K562 (cell line): Measurements from ENCODE around the gene ZNF358.

Source experiments
- CEBPB ChIP-seq: fragments of 450-650 bp; IDR thresholded peaks from 2 replicates; pipeline ENCODE4 v1.6.1; 2016; ENCODE audit warnings: missing genetic modification characterization, missing compliant biosample characterization
- DNMT1 ChIP-seq: fragments of 450-650 bp; IDR thresholded peaks from 2 replicates; pipeline ENCODE4 v1.6.1; 2016; ENCODE audit warnings: antibody characterized with exemption, mild to moderate bottlenecking
- MAZ ChIP-seq, 2 experiments: fragments of 450-650 bp in 1 of 2; sonication (generic) in 1 of 2; formaldehyde crosslinking; IDR thresholded peaks in 1 of 2; conservative IDR thresholded peaks in 1 of 2; 2 replicates each; pipeline versions ENCODE4 v1.4.0 to v1.5.0; 2020; ENCODE audit warnings: mild to moderate bottlenecking in 1 of 2, missing genetic modification reagents in 1 of 2
- NEUROD1 ChIP-seq: fragments of 150-350 bp; IDR thresholded peaks from 2 replicates; pipeline ENCODE4 v1.6.1; 2014; ENCODE audit warnings: borderline replicate concordance, low read length, low read depth; ENCODE audit not compliant: partially characterized antibody
- SP2 ChIP-seq: IDR thresholded peaks from 2 replicates; pipeline ENCODE4 v1.6.1; 2011; ENCODE audit warnings: mild to moderate bottlenecking, low read depth, low read length, moderate library complexity; ENCODE audit not compliant: poor library complexity, severe bottlenecking; ENCODE audit errors: extremely low read depth
- SREBF2 ChIP-seq: sonication (generic); formaldehyde crosslinking; IDR thresholded peaks from 2 replicates; pipeline ENCODE4 v1.4.0; 2020; ENCODE audit warnings: mild to moderate bottlenecking, missing genetic modification reagents
- TAF9B ChIP-seq: fragments of 450-650 bp; IDR thresholded peaks from 2 replicates; pipeline ENCODE4 v1.6.1; 2018; ENCODE audit warnings: mild to moderate bottlenecking; ENCODE audit not compliant: partially characterized antibody
- ZFX ChIP-seq: sonication (generic); formaldehyde crosslinking; IDR thresholded peaks from 2 replicates; pipeline ENCODE4 v1.8.0; 2022; ENCODE audit warnings: mild to moderate bottlenecking, missing genetic modification reagents, moderate library complexity
- ZNF133 ChIP-seq: fragments of 250-450 bp; sonication (Bioruptor Pico); IDR thresholded peaks from 2 replicates; pipeline ENCODE4 v1.4.0; 2020; ENCODE audit warnings: mild to moderate bottlenecking
- TF ChIP-seq, protein P1 (sequence below), 3 experiments: IDR thresholded peaks in 2 of 3; conservative IDR thresholded peaks in 1 of 3; 2 replicates each; pipeline ENCODE4 v1.5.1; 2011 to 2012; ENCODE audit warnings: low read length in 3 of 3, mild to moderate bottlenecking in 3 of 3, control low read depth in 2 of 3, improper control_type of control experiment in 1 of 3, inconsistent platforms in 1 of 3, low read depth in 1 of 3, mixed read lengths in 1 of 3, moderate library complexity in 1 of 3; ENCODE audit not compliant: insufficient read depth in 2 of 3
- TF ChIP-seq, protein P2 (sequence below): fragments of 250-450 bp; sonication (Bioruptor Pico); IDR thresholded peaks from 2 replicates; pipeline ENCODE4 v1.4.0; 2020
- TF ChIP-seq, protein P3 (sequence below): IDR thresholded peaks from 2 replicates; pipeline ENCODE4 v1.6.1; 2011; ENCODE audit not compliant: insufficient read length; ENCODE audit errors: extremely low read depth

- TF ChIP-seq TAF9B = no peak
- TF ChIP-seq, protein P1, sequence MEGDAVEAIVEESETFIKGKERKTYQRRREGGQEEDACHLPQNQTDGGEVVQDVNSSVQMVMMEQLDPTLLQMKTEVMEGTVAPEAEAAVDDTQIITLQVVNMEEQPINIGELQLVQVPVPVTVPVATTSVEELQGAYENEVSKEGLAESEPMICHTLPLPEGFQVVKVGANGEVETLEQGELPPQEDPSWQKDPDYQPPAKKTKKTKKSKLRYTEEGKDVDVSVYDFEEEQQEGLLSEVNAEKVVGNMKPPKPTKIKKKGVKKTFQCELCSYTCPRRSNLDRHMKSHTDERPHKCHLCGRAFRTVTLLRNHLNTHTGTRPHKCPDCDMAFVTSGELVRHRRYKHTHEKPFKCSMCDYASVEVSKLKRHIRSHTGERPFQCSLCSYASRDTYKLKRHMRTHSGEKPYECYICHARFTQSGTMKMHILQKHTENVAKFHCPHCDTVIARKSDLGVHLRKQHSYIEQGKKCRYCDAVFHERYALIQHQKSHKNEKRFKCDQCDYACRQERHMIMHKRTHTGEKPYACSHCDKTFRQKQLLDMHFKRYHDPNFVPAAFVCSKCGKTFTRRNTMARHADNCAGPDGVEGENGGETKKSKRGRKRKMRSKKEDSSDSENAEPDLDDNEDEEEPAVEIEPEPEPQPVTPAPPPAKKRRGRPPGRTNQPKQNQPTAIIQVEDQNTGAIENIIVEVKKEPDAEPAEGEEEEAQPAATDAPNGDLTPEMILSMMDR (IDR thresholded peaks at IDR 0.05 in 2 of 3, conservative IDR thresholded peaks at IDR 0.05 in 1 of 3; ENCODE audit: insufficient read depth in 2 of 3, low read depth in 1 of 3, low read length in 3 of 3) = no peak
- no peak for TF ChIP-seq CEBPB (tag)
- TF ChIP-seq SP2 = no peak
- TF ChIP-seq DNMT1 = no peak
- no peak for TF ChIP-seq ZFX (CRISPR knock-in tag)
- TF ChIP-seq, protein P2, sequence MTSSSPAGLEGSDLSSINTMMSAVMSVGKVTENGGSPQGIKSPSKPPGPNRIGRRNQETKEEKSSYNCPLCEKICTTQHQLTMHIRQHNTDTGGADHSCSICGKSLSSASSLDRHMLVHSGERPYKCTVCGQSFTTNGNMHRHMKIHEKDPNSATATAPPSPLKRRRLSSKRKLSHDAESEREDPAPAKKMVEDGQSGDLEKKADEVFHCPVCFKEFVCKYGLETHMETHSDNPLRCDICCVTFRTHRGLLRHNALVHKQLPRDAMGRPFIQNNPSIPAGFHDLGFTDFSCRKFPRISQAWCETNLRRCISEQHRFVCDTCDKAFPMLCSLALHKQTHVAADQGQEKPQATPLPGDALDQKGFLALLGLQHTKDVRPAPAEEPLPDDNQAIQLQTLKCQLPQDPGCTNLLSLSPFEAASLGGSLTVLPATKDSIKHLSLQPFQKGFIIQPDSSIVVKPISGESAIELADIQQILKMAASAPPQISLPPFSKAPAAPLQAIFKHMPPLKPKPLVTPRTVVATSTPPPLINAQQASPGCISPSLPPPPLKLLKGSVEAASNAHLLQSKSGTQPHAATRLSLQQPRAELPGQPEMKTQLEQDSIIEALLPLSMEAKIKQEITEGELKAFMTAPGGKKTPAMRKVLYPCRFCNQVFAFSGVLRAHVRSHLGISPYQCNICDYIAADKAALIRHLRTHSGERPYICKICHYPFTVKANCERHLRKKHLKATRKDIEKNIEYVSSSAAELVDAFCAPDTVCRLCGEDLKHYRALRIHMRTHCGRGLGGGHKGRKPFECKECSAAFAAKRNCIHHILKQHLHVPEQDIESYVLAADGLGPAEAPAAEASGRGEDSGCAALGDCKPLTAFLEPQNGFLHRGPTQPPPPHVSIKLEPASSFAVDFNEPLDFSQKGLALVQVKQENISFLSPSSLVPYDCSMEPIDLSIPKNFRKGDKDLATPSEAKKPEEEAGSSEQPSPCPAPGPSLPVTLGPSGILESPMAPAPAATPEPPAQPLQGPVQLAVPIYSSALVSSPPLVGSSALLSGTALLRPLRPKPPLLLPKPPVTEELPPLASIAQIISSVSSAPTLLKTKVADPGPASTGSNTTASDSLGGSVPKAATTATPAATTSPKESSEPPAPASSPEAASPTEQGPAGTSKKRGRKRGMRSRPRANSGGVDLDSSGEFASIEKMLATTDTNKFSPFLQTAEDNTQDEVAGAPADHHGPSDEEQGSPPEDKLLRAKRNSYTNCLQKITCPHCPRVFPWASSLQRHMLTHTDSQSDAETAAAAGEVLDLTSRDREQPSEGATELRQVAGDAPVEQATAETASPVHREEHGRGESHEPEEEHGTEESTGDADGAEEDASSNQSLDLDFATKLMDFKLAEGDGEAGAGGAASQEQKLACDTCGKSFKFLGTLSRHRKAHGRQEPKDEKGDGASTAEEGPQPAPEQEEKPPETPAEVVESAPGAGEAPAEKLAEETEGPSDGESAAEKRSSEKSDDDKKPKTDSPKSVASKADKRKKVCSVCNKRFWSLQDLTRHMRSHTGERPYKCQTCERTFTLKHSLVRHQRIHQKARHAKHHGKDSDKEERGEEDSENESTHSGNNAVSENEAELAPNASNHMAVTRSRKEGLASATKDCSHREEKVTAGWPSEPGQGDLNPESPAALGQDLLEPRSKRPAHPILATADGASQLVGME (CRISPR knock-in tag) = no peak
- no peak for TF ChIP-seq MAZ (CRISPR knock-in tag; conservative IDR thresholded peaks at IDR 0.05 in 1 of 2, IDR thresholded peaks at IDR 0.05 in 1 of 2)
- TF ChIP-seq, protein P3, sequence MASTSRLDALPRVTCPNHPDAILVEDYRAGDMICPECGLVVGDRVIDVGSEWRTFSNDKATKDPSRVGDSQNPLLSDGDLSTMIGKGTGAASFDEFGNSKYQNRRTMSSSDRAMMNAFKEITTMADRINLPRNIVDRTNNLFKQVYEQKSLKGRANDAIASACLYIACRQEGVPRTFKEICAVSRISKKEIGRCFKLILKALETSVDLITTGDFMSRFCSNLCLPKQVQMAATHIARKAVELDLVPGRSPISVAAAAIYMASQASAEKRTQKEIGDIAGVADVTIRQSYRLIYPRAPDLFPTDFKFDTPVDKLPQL = no peak
- TF ChIP-seq ZNF133 (CRISPR knock-in tag) = no peak
- no peak for TF ChIP-seq SREBF2 (CRISPR knock-in tag)
- TF ChIP-seq NEUROD1 = no peak
Observed at GRCh38 chr19:7468840-7469239, 47.1 kb upstream of the ZNF358 start.
